GM23338 (cell line): ENCODE measurements around the gene CHN1. TPM values are rescaled to one million over a fixed set of nuclear protein-coding genes. Genes with fewer than 3 reads are reported as not detected.

ENCODE experiments used
- ATAC-seq: fragments of 200-7000 bp; cut with Tn5 transposase; 3 replicates; pipeline ENCODE4 v1.9.1; 2020
- DNase-seq: peaks from one replicate; pipeline ENCODE4 v3.0.0-alpha.2; 2015; ENCODE audit warnings: low spot score
- H2AFZ ChIP-seq: fragments of 200-600 bp; sonication (generic); 2 replicates; pipeline ENCODE4 v1.8.0; 2016; ENCODE audit warnings: antibody characterized with exemption, mild to moderate bottlenecking, moderate library complexity
- H3F3A ChIP-seq: fragments of 200-600 bp; sonication (generic); replicated peaks from 2 replicates; pipeline ENCODE4 v1.8.0; 2017; ENCODE audit warnings: antibody characterized with exemption, mixed run types, low read depth
- H3K27ac ChIP-seq: fragments of 200-600 bp; sonication (generic); 2 replicates; pipeline ENCODE4 v1.6.1; 2016; ENCODE audit warnings: low read depth
- H3K27me3 ChIP-seq: fragments of 200-600 bp; sonication (generic); 2 replicates; pipeline ENCODE4 v1.8.0; 2016; ENCODE audit warnings: mild to moderate bottlenecking, mixed run types, moderate library complexity; ENCODE audit not compliant: insufficient read depth
- H3K36me3 ChIP-seq: fragments of 200-600 bp; sonication (generic); 2 replicates; pipeline ENCODE4 v1.8.0; 2016; ENCODE audit warnings: mild to moderate bottlenecking; ENCODE audit not compliant: insufficient read depth
- H3K4me1 ChIP-seq: fragments of 200-600 bp; sonication (generic); 2 replicates; pipeline ENCODE4 v1.8.0; 2016; ENCODE audit warnings: mild to moderate bottlenecking, moderate library complexity; ENCODE audit not compliant: insufficient read depth
- H3K4me2 ChIP-seq: fragments of 200-600 bp; sonication (generic); 2 replicates; pipeline ENCODE4 v1.7.1; 2017; ENCODE audit warnings: mixed run types
- H3K4me3 ChIP-seq: fragments of 200-600 bp; sonication (generic); 2 replicates; pipeline ENCODE4 v1.6.1; 2016; ENCODE audit warnings: mixed run types
- H3K79me2 ChIP-seq: fragments of 200-600 bp; sonication (generic); replicated peaks from 2 replicates; pipeline ENCODE4 v1.8.0; 2017; ENCODE audit warnings: mild to moderate bottlenecking; ENCODE audit not compliant: insufficient read depth
- H3K9me2 ChIP-seq: fragments of 200-600 bp; sonication (generic); 2 replicates; pipeline ENCODE4 v1.8.0; 2017; ENCODE audit not compliant: insufficient read depth
- H4K20me1 ChIP-seq: fragments of 200-600 bp; sonication (generic); replicated peaks from 2 replicates; pipeline ENCODE4 v1.8.0; 2017; ENCODE audit warnings: mild to moderate bottlenecking; ENCODE audit not compliant: insufficient read depth
- H3K27ac Mint-ChIP-seq: 2 replicates; pipeline ENCODE4 v1.8.0; 2020; ENCODE audit warnings: inconsistent platforms, mild to moderate bottlenecking, moderate library complexity, mixed read lengths
- H3K27me3 Mint-ChIP-seq: 3 replicates; pipeline ENCODE4 v1.8.0; 2022; ENCODE audit warnings: low read depth, mild to moderate bottlenecking, moderate library complexity, mixed read lengths, inconsistent platforms; ENCODE audit not compliant: insufficient read depth, poor library complexity
- H3K36me3 Mint-ChIP-seq: 3 replicates; pipeline ENCODE4 v1.8.0; 2021; ENCODE audit warnings: low read depth, mild to moderate bottlenecking, inconsistent platforms, moderate library complexity, mixed read lengths
- H3K4me1 Mint-ChIP-seq: 3 replicates; pipeline ENCODE4 v1.8.0; 2020; ENCODE audit warnings: mild to moderate bottlenecking, inconsistent platforms, mixed read lengths
- H3K4me3 Mint-ChIP-seq: 3 replicates; pipeline ENCODE4 v1.8.0; 2021; ENCODE audit warnings: moderate library complexity, mild to moderate bottlenecking, inconsistent platforms, mixed read lengths
- H3K9me3 Mint-ChIP-seq: 3 replicates; pipeline ENCODE4 v1.8.0; 2020; ENCODE audit warnings: moderate library complexity, mild to moderate bottlenecking, inconsistent platforms, mixed read lengths
- CREB1 ChIP-seq: fragments of 250-450 bp; sonication (Bioruptor Pico); IDR thresholded peaks from 2 replicates; pipeline ENCODE4 v1.5.0; 2020; ENCODE audit warnings: low read depth, mild to moderate bottlenecking, moderate library complexity
- JUNB ChIP-seq: IDR thresholded peaks from one replicate; pipeline ENCODE4 v1.6.1; 2016; ENCODE audit warnings: antibody characterized with exemption; ENCODE audit not compliant: unreplicated experiment
- NANOG ChIP-seq: IDR thresholded peaks from 2 replicates; pipeline ENCODE4 v1.6.1; 2016; ENCODE audit warnings: antibody characterized with exemption, borderline replicate concordance
- POLR2AphosphoS5 ChIP-seq: IDR thresholded peaks from 2 replicates; pipeline ENCODE4 v1.6.1; 2016; ENCODE audit warnings: antibody characterized with exemption, low read depth
- STAT1 ChIP-seq: IDR thresholded peaks from one replicate; pipeline ENCODE4 v1.6.1; 2016; ENCODE audit warnings: antibody characterized with exemption; ENCODE audit not compliant: unreplicated experiment
- ZNF331 ChIP-seq: fragments of 250-450 bp; sonication (Bioruptor Pico); IDR thresholded peaks from 2 replicates; pipeline ENCODE4 v1.5.0; 2020; ENCODE audit warnings: low read depth, mild to moderate bottlenecking, moderate library complexity
- long read RNA-seq: library from polyadenylated mRNA; unstranded; transcript quantifications from one replicate; pipeline ENCODE4 v2.0.0, GENCODE V29; 2020; ENCODE audit not compliant: unreplicated experiment
- polyA plus RNA-seq: library from polyadenylated mRNA; unstranded; fragments of >200 nt; fragmentation: Nextera tagmentation; extraction: Ambion mirVana; gene quantifications from 2 replicates; pipeline ENCODE4 v1.2.1, GENCODE V29; 2016
- total RNA-seq: library from RNA; depleted of rRNA; stranded (reverse); fragments of >200 nt; shearing (Covaris generic); gene quantifications from 2 replicates; pipeline ENCODE4 v1.2.3, GENCODE V29; 2014; rRNA removed
- TF ChIP-seq, protein P1 (sequence below), 2 experiments: fragments of 200-600 bp in 1 of 2; sonication (generic) in 1 of 2; conservative IDR thresholded peaks; 2 replicates each; pipeline versions ENCODE4 v1.5.1 to v1.6.1; 2016 to 2017; ENCODE audit warnings: antibody characterized with exemption in 2 of 2, low read depth in 2 of 2, mild to moderate bottlenecking in 2 of 2, moderate library complexity in 1 of 2
- TF ChIP-seq, protein P2 (sequence below): IDR thresholded peaks from one replicate; pipeline ENCODE4 v1.6.1; 2018; ENCODE audit warnings: antibody characterized with exemption; ENCODE audit not compliant: unreplicated experiment

Gene CHN1, protein sequence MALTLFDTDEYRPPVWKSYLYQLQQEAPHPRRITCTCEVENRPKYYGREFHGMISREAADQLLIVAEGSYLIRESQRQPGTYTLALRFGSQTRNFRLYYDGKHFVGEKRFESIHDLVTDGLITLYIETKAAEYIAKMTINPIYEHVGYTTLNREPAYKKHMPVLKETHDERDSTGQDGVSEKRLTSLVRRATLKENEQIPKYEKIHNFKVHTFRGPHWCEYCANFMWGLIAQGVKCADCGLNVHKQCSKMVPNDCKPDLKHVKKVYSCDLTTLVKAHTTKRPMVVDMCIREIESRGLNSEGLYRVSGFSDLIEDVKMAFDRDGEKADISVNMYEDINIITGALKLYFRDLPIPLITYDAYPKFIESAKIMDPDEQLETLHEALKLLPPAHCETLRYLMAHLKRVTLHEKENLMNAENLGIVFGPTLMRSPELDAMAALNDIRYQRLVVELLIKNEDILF
- total RNA-seq (30.2 and 36.5 TPM in 2 replicates), polyA plus RNA-seq (26.3 and 28.1 TPM in 2 replicates)
- long read RNA-seq, partial matches to known transcripts = 8 of 31 reads
- long read RNA-seq, other reads (novel, unspliced or antisense) = 19 of 31 reads

DNA sequence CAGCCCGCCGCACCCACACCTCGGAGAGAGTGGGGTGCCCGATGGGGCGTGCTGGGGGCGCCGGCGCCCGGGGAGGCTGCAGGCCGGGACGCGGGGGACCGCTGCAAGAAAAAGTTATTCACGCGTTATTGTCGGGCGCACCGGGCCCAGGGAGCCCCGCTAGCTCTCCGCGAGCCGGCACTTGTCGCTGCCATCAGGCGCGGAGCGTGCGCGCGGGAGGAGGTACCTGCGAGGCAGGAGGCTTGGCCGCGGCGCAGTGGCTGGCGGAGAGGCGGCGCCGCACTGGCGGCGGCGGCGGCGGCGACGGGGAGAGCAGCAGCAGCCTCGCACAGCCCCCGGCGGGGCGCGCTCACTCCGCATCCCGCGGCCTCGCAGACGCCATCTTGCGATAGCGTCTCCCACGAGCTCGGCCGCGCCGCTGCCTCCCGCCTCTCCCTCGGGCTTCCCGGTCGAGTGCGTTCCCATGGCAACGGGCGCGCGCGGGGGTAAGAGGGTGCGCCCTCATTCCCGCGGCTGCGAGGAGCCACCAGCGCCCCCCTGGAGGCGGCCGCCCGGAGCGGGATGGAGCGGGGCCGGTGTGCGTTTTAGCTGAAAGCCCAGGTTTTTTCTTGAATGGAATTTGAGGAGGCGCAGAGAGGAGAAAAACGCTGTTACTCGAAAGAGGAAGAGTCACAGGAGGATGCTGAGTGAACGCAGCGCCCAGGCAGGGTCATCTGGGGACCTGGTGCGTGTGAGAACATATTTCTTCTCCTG, at the start of gene CHN1:
Gene CHN1 (minus strand): TSS at position 402 of the 753 bp plus-strand sequence. CDS start 469 bp downstream, outside the sequence.
- Mint-ChIP-seq H3K27me3 (peaks cover 3% of the 10 kb centered on the region), H3K27ac (peak within 1 kb of the TSS; percentile 93), H3K4me3 (peak within 1 kb of the TSS; percentile 95), H3K36me3 (peaks cover 4% of the 10 kb centered on the region; the same call in 1 of the 3 replicates), H3K9me3 (no peaks in the 10 kb centered on the region; the same call in 2 of the 3 replicates), H3K4me1 (peaks cover 44% of the 10 kb centered on the region)
- Histone ChIP-seq H3K4me3 (peak within 1 kb of the TSS; percentile 83), H3K4me1 (peaks cover 36% of the 10 kb centered on the region), H3F3A (no peaks in the 10 kb centered on the region), H3K27me3 (no peaks in the 10 kb centered on the region), H3K27ac (peak within 1 kb of the TSS; percentile 76), H3K36me3 (no peaks in the 10 kb centered on the region), H3K79me2 (peaks cover 42% of the 10 kb centered on the region), H3K9me2 (no peaks in the 10 kb centered on the region), H4K20me1 (peaks cover 5% of the 10 kb centered on the region; the same call in 1 of the 2 replicates), H2AFZ (peak within 1 kb of the TSS; percentile 80), H3K4me2 (peak within 1 kb of the TSS; percentile 86)
- ATAC-seq = peak; percentile 79
- DNase-seq = peak; percentile 90
- TF ChIP-seq ZNF331 = no peak
- TF ChIP-seq, protein P1, sequence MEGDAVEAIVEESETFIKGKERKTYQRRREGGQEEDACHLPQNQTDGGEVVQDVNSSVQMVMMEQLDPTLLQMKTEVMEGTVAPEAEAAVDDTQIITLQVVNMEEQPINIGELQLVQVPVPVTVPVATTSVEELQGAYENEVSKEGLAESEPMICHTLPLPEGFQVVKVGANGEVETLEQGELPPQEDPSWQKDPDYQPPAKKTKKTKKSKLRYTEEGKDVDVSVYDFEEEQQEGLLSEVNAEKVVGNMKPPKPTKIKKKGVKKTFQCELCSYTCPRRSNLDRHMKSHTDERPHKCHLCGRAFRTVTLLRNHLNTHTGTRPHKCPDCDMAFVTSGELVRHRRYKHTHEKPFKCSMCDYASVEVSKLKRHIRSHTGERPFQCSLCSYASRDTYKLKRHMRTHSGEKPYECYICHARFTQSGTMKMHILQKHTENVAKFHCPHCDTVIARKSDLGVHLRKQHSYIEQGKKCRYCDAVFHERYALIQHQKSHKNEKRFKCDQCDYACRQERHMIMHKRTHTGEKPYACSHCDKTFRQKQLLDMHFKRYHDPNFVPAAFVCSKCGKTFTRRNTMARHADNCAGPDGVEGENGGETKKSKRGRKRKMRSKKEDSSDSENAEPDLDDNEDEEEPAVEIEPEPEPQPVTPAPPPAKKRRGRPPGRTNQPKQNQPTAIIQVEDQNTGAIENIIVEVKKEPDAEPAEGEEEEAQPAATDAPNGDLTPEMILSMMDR (conservative IDR thresholded peaks at IDR 0.05; ENCODE audit: low read depth in 2 of 2) = peak; percentile 19 to 29; a peak in 3 of 4 replicates
- TF ChIP-seq, protein P2, sequence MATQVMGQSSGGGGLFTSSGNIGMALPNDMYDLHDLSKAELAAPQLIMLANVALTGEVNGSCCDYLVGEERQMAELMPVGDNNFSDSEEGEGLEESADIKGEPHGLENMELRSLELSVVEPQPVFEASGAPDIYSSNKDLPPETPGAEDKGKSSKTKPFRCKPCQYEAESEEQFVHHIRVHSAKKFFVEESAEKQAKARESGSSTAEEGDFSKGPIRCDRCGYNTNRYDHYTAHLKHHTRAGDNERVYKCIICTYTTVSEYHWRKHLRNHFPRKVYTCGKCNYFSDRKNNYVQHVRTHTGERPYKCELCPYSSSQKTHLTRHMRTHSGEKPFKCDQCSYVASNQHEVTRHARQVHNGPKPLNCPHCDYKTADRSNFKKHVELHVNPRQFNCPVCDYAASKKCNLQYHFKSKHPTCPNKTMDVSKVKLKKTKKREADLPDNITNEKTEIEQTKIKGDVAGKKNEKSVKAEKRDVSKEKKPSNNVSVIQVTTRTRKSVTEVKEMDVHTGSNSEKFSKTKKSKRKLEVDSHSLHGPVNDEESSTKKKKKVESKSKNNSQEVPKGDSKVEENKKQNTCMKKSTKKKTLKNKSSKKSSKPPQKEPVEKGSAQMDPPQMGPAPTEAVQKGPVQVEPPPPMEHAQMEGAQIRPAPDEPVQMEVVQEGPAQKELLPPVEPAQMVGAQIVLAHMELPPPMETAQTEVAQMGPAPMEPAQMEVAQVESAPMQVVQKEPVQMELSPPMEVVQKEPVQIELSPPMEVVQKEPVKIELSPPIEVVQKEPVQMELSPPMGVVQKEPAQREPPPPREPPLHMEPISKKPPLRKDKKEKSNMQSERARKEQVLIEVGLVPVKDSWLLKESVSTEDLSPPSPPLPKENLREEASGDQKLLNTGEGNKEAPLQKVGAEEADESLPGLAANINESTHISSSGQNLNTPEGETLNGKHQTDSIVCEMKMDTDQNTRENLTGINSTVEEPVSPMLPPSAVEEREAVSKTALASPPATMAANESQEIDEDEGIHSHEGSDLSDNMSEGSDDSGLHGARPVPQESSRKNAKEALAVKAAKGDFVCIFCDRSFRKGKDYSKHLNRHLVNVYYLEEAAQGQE = no peak
- TF ChIP-seq POLR2AphosphoS5 = peak; percentile 63

DNA sequence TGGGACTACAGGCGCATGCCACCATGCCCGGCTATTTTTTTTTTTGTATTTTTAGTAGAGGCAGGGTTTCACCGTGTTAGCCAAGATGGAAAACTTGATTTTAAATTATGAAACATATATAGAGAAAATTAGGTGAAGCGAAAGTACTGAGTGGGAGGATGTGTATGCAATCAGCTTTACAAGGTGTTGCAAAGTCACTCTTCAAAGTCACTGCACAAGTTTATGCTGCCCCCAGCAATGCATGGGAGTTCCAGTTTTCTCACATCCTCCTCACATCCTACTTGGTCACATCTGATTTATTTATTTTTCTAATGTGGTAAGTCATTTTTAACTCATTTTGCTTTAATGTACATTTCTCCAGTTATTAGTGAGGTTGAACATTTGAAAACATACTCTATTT, 49.2 kb upstream of the CHN1 start:
- no peaks in the 10 kb centered on the region for H3K36me3 ChIP-seq
- Mint-ChIP-seq H3K9me3 (no peaks in the 10 kb centered on the region; the same call in 2 of the 3 replicates), H3K27me3 (peaks cover 5% of the 10 kb centered on the region), H3K4me3 (no peak overlapping the region), H3K36me3 (no peaks in the 10 kb centered on the region), H3K27ac (no peak overlapping the region), H3K4me1 (peaks cover 15% of the 10 kb centered on the region)
- H3K79me2 ChIP-seq = no peaks in the 10 kb centered on the region
- no peak overlapping the region for H3K4me2 ChIP-seq
- no peaks in the 10 kb centered on the region for H3K27me3 ChIP-seq
- H3F3A ChIP-seq = no peaks in the 10 kb centered on the region
- no peaks in the 10 kb centered on the region for H3K9me2 ChIP-seq
- H4K20me1 ChIP-seq = no peaks in the 10 kb centered on the region
- peaks cover 14% of the 10 kb centered on the region; the same call in 1 of the 2 replicates for H3K4me1 ChIP-seq
- H3K4me3 ChIP-seq = no peak overlapping the region
- ATAC-seq (no peak), DNase-seq (no peak)
- H3K27ac ChIP-seq = no peak overlapping the region
- no peak overlapping the region for H2AFZ ChIP-seq
- TF ChIP-seq JUNB (no peak), STAT1 (no peak), NANOG (no peak), CREB1 (CRISPR knock-in tag) (no peak), ZNF331 (no peak)
- TF ChIP-seq, protein P1 (conservative IDR thresholded peaks at IDR 0.05; ENCODE audit: low read depth in 2 of 2) = no peak
